Transverse colon (tissue), 3 donors: ENCODE results near the gene SLC35G2.

ENCODE experiments used
- CTCF ChIP-seq, 5 experiments: fragments of 200-600 bp in 3 of 5; fragments of 450-650 bp in 2 of 5; sonication (generic) in 3 of 5; IDR thresholded peaks; 1 replicate in 2 of 5; 2 replicates in 3 of 5; pipeline ENCODE4 v1.5.1; 2016 to 2017; ENCODE audit warnings: antibody characterized with exemption in 5 of 5, inconsistent platforms in 3 of 5, mild to moderate bottlenecking in 2 of 5, moderate library complexity in 1 of 5
- EP300 ChIP-seq: sonication (generic); formaldehyde crosslinking; IDR thresholded peaks from one replicate; pipeline ENCODE4 v1.6.1; 2017; ENCODE audit warnings: antibody characterized with exemption, low read depth
- POLR2A ChIP-seq: fragments of 450-650 bp; IDR thresholded peaks from one replicate; pipeline ENCODE4 v1.6.1; 2016; ENCODE audit warnings: antibody characterized with exemption, mild to moderate bottlenecking, moderate library complexity

- TF ChIP-seq EP300 (no peak), CTCF (IDR thresholded peaks at IDR 0.05) (no peak), POLR2A (no peak)
Observed at GRCh38 chr3:136899622-136900158, 80.8 kb downstream of the SLC35G2 start.
